DMS 273 (cell line): Measurements from ENCODE around the gene TOR1AIP2.
"Not testable (repeated sequence)": the region's sequence is repeated elsewhere in the genome, so short reads cannot be mapped to it uniquely, and the experiment has no call there.

Source experiments
- DNase-seq: peaks from one replicate; lab custom pipeline; 2025; ENCODE audit not compliant: unreplicated experiment; lab: John Stamatoyannopoulos, UW

TOR1AIP2 gene

DNA sequence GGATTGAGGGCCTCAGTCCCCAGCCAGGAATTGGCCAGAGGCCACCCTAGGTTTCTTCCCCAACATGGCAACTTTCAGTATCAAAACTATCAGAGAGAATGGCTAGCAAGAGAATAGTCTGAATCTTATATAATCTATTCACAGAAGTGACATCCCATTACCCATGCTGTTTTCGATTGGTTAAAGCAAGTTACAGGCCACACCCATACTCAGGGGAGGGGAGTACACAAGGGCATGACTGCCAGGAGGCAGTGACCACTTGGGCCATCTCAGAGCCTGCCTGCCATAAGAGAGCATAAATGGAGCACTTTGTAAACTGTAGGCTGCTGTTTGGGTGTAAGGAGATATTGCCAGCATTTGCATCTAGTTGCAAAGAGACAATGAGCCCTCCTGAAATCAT is 69.1 kb downstream of the TOR1AIP2 start:
- peak; percentile 13 for DNase-seq

DNA sequence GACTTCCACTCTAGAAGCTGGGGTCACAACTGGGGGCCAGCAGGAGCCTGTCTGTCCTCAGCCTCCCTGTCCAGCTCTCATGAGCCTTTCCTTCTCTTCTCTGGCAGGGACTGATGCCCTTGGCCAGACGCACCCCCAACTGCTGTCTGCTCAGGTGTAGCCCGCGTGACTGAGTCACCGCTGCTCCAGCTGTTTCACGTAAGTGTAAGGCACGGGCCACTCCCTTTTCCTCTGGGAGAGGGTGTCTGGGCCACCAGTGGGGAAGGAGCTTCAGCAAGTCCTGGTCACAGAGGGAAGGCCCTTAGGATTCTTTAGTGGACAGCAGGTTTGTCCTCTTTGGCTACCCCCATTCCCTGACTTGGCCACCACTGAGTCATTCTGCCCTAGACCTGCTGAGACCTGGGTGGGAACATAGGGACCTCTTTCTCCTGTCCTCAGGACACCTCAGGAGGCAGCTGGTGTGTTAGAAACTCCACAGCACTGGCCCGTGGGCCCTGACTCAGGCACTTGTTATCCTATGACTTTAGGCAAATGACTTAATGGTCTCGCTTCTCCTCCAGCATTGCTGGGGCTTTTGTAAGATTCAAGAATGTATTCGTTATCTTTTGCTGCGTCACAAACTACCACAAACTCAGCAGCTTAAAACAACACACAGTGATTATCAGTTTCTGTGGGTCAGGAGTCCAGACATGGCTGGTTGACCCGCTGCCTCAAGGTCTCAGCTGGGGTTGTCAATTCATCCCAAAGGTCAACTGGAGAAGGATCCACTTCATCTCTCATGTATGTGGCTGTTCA is 69.7 kb downstream of the TOR1AIP2 start:
- no peak for DNase-seq

DNA sequence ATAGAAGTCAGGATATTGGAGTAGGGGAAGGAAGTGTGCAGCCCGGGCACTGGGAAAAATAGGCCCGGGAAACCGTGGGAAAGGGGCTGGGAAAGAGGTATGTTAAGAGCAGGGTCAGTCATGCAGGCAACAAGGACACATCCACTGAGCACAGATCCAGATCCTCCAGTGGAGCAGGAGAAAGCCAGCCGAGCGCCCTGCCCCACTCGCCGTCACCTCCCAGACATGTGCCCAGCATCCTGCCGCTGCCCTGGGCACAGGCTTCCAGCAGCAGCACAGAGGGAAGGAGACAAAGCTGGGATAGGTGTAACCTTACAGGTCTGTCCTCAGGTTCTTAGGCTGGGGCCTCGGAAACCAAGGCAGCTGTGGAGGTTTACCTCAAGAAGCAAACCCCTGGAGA is 70.3 kb downstream of the TOR1AIP2 start:
- no peak for DNase-seq

DNA sequence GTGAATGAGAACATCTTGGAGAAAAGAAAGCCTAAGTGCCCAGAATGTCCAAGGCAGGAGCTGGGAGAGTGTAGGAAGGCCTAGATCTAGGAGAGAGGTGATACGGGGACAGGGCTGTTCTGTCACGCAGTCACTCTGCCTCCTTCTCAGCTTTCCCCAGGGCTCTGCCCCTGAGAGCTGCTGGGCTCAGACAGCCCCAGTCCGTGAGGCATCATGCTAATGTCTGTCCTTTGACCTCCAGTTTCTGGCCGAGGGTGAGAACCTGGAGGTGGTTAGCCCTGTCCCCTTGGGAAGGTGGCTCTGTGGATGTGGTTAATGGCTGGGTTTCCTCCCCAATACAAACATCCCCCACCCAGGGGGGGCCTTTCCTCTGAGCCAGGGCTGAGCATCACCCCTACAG is 71.3 kb downstream of the TOR1AIP2 start:
- DNase-seq, result no peak

DNA sequence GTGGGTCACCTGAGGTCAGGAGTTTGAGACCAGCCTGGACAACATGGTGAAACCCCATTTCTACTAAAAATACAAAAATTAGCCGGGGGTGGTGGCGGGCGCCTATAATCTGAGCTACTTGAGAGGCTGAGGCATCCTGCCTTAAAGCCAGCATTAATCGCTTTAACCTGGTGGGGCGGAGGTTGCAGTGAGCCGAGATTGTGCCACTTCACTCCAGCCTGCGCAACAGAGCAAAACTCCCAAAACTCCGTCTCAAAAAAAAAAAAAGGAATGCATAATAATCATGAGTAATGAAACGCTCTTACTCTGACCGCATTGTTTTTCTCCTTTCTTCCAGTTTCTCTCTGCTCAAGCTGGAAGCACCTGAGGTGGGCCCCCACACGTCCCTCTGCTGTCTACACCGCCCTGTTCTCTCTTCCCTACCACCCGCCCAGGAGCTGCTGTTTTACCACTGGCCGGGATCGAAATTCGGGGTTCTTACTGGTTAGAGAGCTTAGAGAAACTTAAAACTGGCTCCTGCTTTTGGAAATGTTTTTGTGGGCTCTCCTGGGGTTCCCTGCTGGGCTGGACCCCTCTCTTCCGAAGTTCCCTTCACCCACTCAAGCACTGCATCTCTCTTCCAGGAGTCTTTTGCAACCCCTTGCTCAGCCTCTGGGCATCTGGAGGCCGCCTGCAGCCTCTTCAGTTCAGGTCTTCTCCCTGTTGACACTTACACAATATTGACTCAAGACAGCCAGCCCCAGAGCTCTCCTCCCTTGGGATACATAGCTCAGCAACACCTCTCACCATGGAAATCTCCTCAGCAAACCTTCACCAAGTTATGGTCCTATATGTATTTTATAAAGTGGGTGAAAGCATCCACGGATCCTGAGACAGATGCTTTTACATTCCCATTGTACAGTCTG is 72.1 kb downstream of the TOR1AIP2 start:
- no peak for DNase-seq

DNA sequence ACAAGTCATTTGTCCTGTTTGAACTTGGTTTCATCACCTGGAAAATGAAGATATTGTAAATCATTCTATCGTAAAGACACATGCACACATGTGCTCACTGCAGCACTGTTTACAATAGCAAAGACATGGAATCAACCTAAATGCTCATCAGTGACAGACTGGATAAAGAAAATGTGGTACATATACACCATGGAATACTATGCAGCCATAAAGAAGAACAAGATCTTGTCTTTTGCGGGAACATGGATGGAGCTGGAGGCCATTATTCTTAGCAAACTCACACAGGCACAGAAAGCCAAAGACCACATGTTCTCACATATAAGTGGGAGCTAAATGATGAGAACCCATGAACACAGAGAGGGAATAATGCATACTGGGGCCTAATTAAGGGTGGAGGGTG is 73.2 kb downstream of the TOR1AIP2 start:
- not testable (repeated sequence) for DNase-seq

DNA sequence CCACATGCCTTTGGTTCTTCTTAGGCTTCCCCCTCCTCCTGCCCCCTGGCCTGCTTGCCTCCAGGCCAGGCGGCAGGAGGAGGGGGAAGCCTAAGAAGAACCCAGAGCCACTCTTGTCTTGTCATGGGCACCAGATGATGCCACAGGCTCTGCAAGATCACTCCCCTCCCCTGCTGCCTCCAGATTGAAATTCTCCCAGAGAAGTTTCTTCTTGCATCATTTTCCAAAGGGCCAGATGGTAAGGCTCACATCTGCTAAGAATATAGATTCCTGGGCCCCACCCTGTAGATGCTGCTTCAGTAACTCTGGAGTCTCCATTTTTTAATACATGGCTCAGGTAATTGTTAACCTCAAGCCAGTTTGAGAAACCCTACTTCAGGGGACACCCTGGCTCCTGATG is 73.7 kb downstream of the TOR1AIP2 start:
- peak; percentile 77 for DNase-seq

DNA sequence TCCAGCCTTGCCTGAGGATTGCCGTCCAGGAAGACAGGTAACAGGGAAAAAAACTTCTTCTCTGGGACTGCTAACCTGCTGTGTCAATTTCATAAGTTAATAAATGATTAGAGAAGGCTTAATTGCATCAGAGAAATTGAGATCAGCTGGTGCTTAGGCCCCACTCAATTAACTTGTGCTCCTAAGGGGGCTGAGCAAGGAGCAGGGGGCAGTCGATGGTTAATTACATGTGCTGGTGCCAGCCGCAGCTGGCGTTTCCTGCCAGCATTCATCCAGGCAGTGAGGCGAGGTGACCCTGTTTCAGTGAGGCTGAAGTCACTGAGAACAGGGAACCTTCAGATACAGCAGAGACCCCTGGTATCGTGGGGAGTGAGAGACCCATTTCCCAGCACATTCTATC is 74.5 kb downstream of the TOR1AIP2 start:
- DNase-seq, result no peak

DNA sequence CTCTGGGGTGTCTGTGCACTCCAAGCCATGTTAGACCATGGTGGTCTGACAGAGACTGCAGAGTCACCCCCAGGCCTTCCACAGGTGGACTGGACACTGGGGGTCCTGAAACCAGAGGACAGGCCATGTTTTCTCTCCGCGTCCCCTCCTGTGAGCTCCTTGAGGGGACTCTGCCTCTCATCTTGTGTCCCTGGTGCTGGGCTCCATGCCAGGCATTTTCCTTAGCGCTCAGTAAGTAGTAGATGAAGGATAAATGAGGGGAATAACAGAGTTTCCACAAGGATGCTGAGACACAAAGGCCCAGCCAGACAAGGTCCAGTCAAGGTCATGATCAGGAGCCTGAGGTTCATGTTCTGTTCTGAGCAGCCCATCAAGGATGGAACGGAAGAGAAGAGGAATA is 77.1 kb downstream of the TOR1AIP2 start:
- DNase-seq, result no peak

DNA sequence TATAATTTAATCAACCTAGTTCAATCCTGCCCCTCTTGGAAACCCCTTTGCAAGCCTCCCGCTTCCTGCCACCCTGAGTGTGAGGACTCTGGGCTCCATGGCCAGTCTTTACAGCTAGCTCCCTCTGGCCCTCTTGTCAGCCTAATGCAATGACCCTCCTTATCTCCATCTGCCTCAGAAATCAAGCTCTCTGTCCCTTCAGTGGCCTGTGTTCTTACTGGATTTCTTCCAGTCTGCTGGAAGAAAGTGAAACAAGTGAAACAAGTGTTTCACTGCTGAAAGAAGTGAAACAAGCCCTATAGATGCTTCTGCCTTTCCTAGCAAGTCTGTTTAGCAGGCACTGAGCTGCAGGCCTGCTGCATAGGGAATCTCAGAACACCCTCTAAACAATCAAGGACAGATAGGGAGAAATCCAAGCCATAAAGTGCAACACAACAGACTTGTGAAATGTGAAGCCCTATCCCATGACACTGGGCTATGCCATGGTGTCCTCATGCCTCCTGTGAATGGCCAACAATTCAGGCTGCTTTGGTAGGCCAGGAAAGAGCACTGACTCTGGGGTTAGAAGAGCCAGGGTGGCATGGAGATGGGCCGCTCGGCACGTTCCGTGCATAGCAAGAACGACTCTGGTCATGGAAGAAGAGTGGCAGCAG is 78.6 kb downstream of the TOR1AIP2 start:
- DNase-seq, result no peak

DNA sequence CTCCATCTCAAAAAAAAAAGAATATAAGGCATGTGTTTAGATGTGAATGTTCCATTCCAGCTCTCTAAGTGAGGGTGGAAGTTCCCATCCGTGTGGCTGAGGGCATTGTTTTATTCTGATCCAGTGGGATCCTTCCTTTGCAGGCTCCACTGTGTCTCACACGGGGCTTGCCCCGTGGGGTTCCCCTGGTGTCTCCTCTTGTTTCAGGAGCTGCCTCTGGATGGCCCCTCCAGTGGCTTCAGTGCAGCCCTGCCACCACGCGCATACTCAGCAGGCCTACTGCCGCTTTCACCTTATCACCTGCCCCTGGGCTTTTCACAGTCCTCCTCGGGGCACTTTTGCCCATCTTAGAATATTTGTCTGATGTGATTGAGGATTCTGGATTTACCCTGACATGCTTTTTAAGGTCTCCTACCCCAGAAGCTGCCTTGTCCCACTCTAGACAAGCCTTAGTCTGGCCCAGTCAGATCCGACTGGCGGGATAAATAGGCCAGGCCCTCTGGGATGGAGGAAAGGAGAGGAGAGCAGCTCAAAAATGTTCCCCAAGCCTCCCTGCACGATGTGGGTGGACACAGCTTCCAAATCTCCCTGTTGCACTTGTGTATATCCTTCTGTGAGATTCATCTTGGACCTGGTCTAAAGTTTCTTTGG is 79.3 kb downstream of the TOR1AIP2 start:
- DNase-seq, result no peak

DNA sequence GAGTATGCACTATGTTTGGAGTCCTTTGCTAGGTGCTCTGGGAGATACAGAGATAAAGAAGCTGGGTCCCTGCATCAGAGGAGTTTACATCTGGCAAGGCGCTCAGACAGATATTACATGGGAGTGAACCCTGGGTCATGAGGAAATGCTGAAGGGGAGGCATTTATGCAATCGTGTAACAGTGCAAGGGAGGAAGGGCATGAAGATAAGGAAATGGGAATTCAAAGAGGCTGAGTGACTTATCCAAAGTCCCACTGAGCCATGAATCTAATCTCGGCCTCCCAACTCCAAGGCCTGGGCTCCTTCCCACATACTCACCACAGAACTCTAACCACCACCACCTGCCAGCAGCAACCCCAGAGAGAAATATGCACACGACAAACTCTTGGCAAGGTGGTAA is 82.9 kb downstream of the TOR1AIP2 start:
- DNase-seq, result peak; percentile 25

DNA sequence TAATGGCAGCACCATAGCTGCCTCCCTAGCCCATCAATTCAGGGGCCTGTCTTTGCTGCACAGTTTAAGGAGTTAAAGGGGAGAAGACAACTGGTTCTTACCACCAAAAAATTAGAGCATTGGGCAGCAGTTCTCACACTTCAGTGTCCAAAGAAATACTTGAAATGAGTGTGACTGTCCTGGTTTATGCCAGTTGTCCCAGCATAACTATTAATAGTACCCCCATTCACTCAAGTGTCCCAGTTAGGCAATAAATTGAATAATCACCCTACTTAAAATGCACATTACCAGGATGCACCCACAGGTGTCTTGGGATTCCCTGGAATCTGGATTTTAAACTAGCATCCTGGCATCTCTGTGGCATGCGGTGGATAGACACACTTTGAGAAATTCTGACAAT is 83.5 kb downstream of the TOR1AIP2 start:
- DNase-seq, result no peak

DNA sequence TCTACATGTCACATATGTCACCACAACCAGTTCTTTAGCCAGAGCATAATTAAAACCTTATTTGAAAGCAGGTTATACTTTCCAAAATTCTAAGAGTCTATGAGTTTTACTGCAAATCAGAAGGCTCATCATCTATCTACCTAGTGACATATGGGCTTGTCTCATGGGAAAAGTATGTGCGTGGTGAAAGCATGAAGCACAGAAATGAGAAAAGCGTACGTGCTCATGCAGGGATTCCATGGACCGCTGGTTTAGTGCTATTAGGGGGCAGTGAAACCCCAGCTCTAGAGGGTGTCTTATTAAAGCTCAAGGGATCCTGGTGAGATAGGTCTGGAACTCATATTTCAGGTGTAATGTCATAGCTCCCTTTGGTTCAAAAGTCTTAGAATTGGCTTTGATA is 84.3 kb downstream of the TOR1AIP2 start:
- DNase-seq, result peak; percentile 44
